AG09309 (cell line): ENCODE data around the gene XRCC6.
"Not testable (repeated sequence)": the region's sequence is repeated elsewhere in the genome, so short reads cannot be mapped to it uniquely, and the experiment has no call there.

Experiments used
- DNase-seq: peaks from one replicate; pipeline ENCODE4 v3.0.0-alpha.2; 2010; ENCODE audit warnings: low read depth
- H3K4me3 ChIP-seq: 2 replicates; pipeline ENCODE4 v1.5.1; 2011; ENCODE audit warnings: mild to moderate bottlenecking, low read depth, low read length, moderate library complexity; ENCODE audit not compliant: control insufficient read depth
- CTCF ChIP-seq: IDR thresholded peaks from 2 replicates; pipeline ENCODE4 v1.5.1; 2011; ENCODE audit warnings: mild to moderate bottlenecking, low read depth, low read length, inconsistent platforms; ENCODE audit not compliant: insufficient read depth, control insufficient read depth; ENCODE audit errors: missing control alignments

Gene XRCC6

GRCh38 chr22:41612603-41613306 lies 8.3 kb upstream of the XRCC6 start:
- no peak for DNase-seq
- TF ChIP-seq CTCF: no peak
- no peak overlapping the region for H3K4me3 ChIP-seq

- no peak for DNase-seq
- TF ChIP-seq CTCF: no peak
- no peak overlapping the region for H3K4me3 ChIP-seq
These were observed 7.6 kb upstream of the XRCC6 start for GRCh38 chr22:41613456-41613855.

GRCh38 chr22:41619979-41620588 lies 1.0 kb upstream of the XRCC6 start:
- peak overlapping the region; percentile 99 for H3K4me3 ChIP-seq
- peak; percentile 7 for TF ChIP-seq CTCF
- DNase-seq: no peak

- peak within 1 kb of the TSS; percentile 99 for H3K4me3 ChIP-seq
- no peak for DNase-seq
- TF ChIP-seq CTCF: no peak
These were observed 451 bp upstream of the XRCC6 start, which contains the start of gene DESI1 for GRCh38 chr22:41620589-41621098. DESI1 (minus strand) TSS chr22:41621043; CDS start chr22:41620839, 204 bp downstream.

- TF ChIP-seq CTCF: no peak
- peak overlapping the region; percentile 99 for H3K4me3 ChIP-seq
- no peak for DNase-seq
These were observed 750 bp downstream of the XRCC6 start for GRCh38 chr22:41621911-41622179.

- no peak for DNase-seq
- no peak for TF ChIP-seq CTCF
These were observed 4.5 kb downstream of the XRCC6 start for GRCh38 chr22:41625577-41625976.

GRCh38 chr22:41631115-41631514 lies 10.0 kb downstream of the XRCC6 start:
- DNase-seq, H3K4me3 ChIP-seq: not testable (repeated sequence)

More at GRCh38 chr22:41625577-41625976, 4.5 kb downstream of the XRCC6 start:
- H3K4me3 ChIP-seq: no peak overlapping the region

- not testable (repeated sequence) for H3K4me3 ChIP-seq, DNase-seq
These were observed 10.5 kb downstream of the XRCC6 start for GRCh38 chr22:41631615-41632014.

- H3K4me3 ChIP-seq, DNase-seq: not testable (repeated sequence)
These were observed 13.5 kb downstream of the XRCC6 start for GRCh38 chr22:41634610-41635009.
